ENCODE data around the gene PDZD2. TPM values are rescaled to one million over a fixed set of nuclear protein-coding genes. Genes with fewer than 3 reads are reported as not detected.

The PDZD2 gene
- total and polyA plus RNA-seq, 2 experiments from 2014 or later, result 8.3 to 16.9 TPM

- TF ChIP-seq ETS1 (IDR thresholded peaks at IDR 0.05) (no peak), POLR2AphosphoS5 (IDR thresholded peaks at IDR 0.05; ENCODE audit: low read depth) (no peak), EZH2phosphoT487 (IDR thresholded peaks at IDR 0.05; ENCODE audit: unreplicated experiment) (no peak), NANOG (IDR thresholded peaks at IDR 0.05; ENCODE audit: borderline replicate concordance) (no peak), EZH2 (IDR thresholded peaks at IDR 0.05; ENCODE audit: low read depth, unreplicated experiment) (no peak), CTCF (conservative IDR thresholded peaks at IDR 0.05; ENCODE audit: low read depth in 2 of 2) (no peak)
Measured at GRCh38 chr5:32094691-32095090, 455.8 kb downstream of the PDZD2 start (continued).

- no peaks in the 10 kb centered on the region for H3K27me3 ChIP-seq (ENCODE audit: insufficient read depth)
- H3K27ac ChIP-seq (ENCODE audit: low read depth), result no peak overlapping the region
- Mint-ChIP-seq H3K36me3 (ENCODE audit: low read depth) (peaks cover 23% of the 10 kb centered on the region), H3K9me3 (no peaks in the 10 kb centered on the region), H3K27ac (no peak overlapping the region), H3K27me3 (ENCODE audit: insufficient read depth, low read depth, poor library complexity) (peaks cover 11% of the 10 kb centered on the region), H3K4me1 (peaks cover 4% of the 10 kb centered on the region; the same call in 1 of the 3 replicates), H3K4me3 (no peak overlapping the region)
- no peaks in the 10 kb centered on the region; the same call in 1 of the 2 replicates for H3K36me3 ChIP-seq (ENCODE audit: insufficient read depth)
- H3K4me3 ChIP-seq, result no peak overlapping the region
- no peaks in the 10 kb centered on the region for H3K9me2 ChIP-seq (ENCODE audit: insufficient read depth)
- no peaks in the 10 kb centered on the region for H3K4me1 ChIP-seq (ENCODE audit: insufficient read depth)
- 0 out of 2 replicates have a peak, but pooled peaks cover 2% of the 10 kb centered on the region for H4K20me1 ChIP-seq (replicated peaks; ENCODE audit: insufficient read depth)
- no peaks in the 10 kb centered on the region for H3F3A ChIP-seq (replicated peaks; ENCODE audit: low read depth)
- ATAC-seq, result no peak
- TF ChIP-seq EZH2 (IDR thresholded peaks at IDR 0.05; ENCODE audit: low read depth, unreplicated experiment), result no peak
- no peak for TF ChIP-seq REST (IDR thresholded peaks at IDR 0.05; ENCODE audit: unreplicated experiment)
- no peak for TF ChIP-seq POLR2AphosphoS5 (IDR thresholded peaks at IDR 0.05; ENCODE audit: low read depth)
- TF ChIP-seq ZNF462 (CRISPR knock-in tag; IDR thresholded peaks at IDR 0.05), result no peak
- no peak for TF ChIP-seq ZNF114 (CRISPR knock-in tag; IDR thresholded peaks at IDR 0.05)
- no peak for TF ChIP-seq EZH2phosphoT487 (IDR thresholded peaks at IDR 0.05; ENCODE audit: unreplicated experiment)
- no peak for TF ChIP-seq CREB1 (CRISPR knock-in tag; IDR thresholded peaks at IDR 0.05; ENCODE audit: low read depth)
- no peaks in the 10 kb centered on the region for H3K79me2 ChIP-seq (replicated peaks; ENCODE audit: insufficient read depth)
- H2AFZ ChIP-seq, result no peak overlapping the region
- no peak for DNase-seq (ENCODE audit: low spot score)
- no peak overlapping the region for H3K4me2 ChIP-seq
Measured at GRCh38 chr5:32095261-32095671, 456.3 kb downstream of the PDZD2 start.

Measured in GM23338 (cell line).